Memory B cell (primary cell): ENCODE results near the gene OR5A1.
A peak's percentile ranks its signal among the peaks of the same experiment; 100 is the strongest.

Source experiments
- ATAC-seq: fragments of 150-1000 bp; cut with Tn5 transposase; 2 replicates; pipeline ENCODE4 v1.10.0; 2021; ENCODE audit warnings: low read depth, mild to moderate bottlenecking, moderate library complexity
- DNase-seq, 2 donors: peaks; one replicate each; pipeline ENCODE4 v3.0.0; 2022; ENCODE audit warnings: low spot score in 2 of 2
- H3K27ac Mint-ChIP-seq: one replicate; pipeline ENCODE4 v1.8.0; 2022; ENCODE audit warnings: mild to moderate bottlenecking, moderate library complexity, mixed read lengths
- H3K27me3 Mint-ChIP-seq: one replicate; pipeline ENCODE4 v1.8.0; 2022; ENCODE audit warnings: mixed read lengths
- H3K36me3 Mint-ChIP-seq: one replicate; pipeline ENCODE4 v1.8.0; 2022; ENCODE audit warnings: mild to moderate bottlenecking, mixed read lengths
- H3K4me1 Mint-ChIP-seq: one replicate; pipeline ENCODE4 v1.8.0; 2022; ENCODE audit warnings: mixed read lengths
- H3K4me3 Mint-ChIP-seq: one replicate; pipeline ENCODE4 v1.8.0; 2022; ENCODE audit warnings: mild to moderate bottlenecking, moderate library complexity, mixed read lengths
- H3K9me3 Mint-ChIP-seq: one replicate; pipeline ENCODE4 v1.8.0; 2022; ENCODE audit warnings: mixed read lengths

OR5A1 gene

DNA sequence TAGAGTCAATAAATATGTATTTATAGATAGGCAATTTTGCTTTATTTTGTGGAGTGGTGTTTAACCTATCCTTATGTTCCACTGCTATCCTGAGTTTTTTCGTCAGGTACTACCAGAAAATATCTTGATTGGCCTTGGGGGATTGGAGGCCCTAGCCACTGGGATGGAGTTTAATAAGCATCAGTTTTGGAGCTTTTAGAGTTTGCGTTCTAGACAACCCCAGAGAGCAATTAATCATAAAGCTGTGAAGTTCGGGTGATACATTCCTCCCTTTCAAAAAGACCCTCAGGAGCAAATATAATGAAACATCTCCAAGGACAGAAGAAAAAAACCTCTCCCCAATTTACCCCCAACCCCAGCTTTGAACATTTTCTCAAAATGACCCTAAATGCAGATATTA, at the start of gene OR5A1:
Gene OR5A1 (plus strand): TSS at position 301 of the 400 bp plus-strand sequence. CDS start 6,700 bp downstream, outside the sequence.
- DNase-seq = no peak
- peaks cover 3% of the 10 kb centered on the region for H3K27me3 Mint-ChIP-seq
- no peak within 1 kb of the TSS for H3K27ac Mint-ChIP-seq
- ATAC-seq = no peak
- H3K36me3 Mint-ChIP-seq = no peaks in the 10 kb centered on the region
- H3K9me3 Mint-ChIP-seq = no peaks in the 10 kb centered on the region
- no peaks in the 10 kb centered on the region for H3K4me1 Mint-ChIP-seq
- no peak within 1 kb of the TSS for H3K4me3 Mint-ChIP-seq

DNA sequence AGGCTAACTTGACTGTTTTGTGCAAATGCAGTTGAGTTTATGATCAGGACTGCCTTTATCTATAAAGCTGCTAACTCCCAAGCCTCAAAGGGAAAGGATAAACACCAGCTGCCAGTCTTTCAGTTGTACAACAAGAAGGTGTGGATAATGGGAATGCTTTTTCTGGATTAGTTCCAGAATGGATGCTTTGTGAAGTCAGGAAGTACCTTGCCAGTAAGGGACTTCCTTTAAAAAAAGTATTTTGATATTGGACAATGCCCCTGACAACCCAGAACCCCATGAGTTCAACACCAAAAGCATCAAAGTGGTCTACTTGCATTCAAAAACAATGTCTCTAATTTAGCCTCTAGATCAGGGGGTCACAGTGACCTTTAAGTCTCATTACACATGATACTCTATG, 42.1 kb upstream of the OR5A1 start:
- Mint-ChIP-seq H3K27me3 (no peaks in the 10 kb centered on the region), H3K9me3 (no peaks in the 10 kb centered on the region), H3K27ac (no peak overlapping the region), H3K4me1 (peaks cover 2% of the 10 kb centered on the region), H3K36me3 (no peaks in the 10 kb centered on the region), H3K4me3 (no peak overlapping the region)
- no peak for ATAC-seq
- DNase-seq = no peak

DNA sequence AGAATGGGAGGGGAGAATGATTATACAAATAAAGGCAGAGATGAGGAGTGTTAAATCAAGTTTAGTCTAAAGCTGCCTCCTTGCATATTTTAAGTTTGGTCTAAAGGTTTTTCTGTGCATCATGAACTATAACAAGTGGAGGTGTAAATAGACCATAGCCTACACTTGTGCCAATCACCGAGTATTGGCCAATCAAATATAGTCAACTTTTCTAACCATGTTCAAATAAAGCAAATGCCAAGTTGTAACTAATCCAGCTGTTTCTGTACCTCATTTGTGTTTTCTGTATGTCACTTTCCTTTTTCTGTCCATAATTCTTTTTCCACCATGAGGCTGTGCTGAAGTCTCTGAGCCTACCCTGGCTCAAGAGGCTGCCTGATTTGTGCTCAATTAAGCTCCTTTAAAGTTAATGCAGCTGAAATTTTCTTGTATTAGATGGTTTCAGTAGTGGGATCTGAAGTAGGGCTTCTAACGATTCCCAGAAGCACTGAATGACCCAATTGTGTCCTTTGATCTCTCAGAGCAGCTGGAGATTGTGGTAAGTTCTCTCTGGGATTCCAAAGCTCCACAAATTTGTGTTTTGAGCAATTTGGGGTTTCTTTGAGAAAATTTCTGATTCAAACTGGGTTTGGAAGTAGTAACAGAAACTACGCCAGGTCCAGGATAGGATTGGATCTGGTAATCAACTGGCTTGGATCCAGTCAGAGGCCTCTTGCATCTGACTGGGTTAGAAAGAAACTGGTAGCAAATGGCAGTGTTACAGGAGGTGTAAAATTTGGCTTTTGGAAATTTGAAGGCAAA, 35.6 kb upstream of the OR5A1 start:
- H3K27me3 Mint-ChIP-seq = no peaks in the 10 kb centered on the region
- no peak overlapping the region for H3K27ac Mint-ChIP-seq
- no peak for DNase-seq
- no peaks in the 10 kb centered on the region for H3K4me1 Mint-ChIP-seq
- ATAC-seq = no peak
- peaks cover 2% of the 10 kb centered on the region for H3K9me3 Mint-ChIP-seq
- H3K4me3 Mint-ChIP-seq = no peak overlapping the region
- H3K36me3 Mint-ChIP-seq = peaks cover 2% of the 10 kb centered on the region

DNA sequence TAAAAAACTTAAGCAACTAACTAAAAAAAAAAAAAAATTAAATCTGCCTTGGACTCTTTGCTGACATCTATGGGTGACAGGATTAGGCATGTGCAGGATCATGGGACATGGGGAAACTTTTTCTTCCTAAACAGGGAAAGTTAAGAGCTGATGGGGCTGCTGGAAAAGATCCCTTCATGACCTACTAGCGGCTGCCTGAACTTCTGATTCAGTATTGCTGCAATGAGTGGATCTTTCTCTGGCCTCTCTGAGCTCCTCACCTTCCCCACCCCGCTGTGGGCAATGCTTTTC, 35.1 kb upstream of the OR5A1 start:
- peaks cover 2% of the 10 kb centered on the region for H3K36me3 Mint-ChIP-seq
- H3K27me3 Mint-ChIP-seq = no peaks in the 10 kb centered on the region
- no peaks in the 10 kb centered on the region for H3K4me1 Mint-ChIP-seq
- no peak overlapping the region for H3K27ac Mint-ChIP-seq
- ATAC-seq = no peak
- no peak for DNase-seq
- H3K4me3 Mint-ChIP-seq = no peak overlapping the region
- H3K9me3 Mint-ChIP-seq = peaks cover 2% of the 10 kb centered on the region

DNA sequence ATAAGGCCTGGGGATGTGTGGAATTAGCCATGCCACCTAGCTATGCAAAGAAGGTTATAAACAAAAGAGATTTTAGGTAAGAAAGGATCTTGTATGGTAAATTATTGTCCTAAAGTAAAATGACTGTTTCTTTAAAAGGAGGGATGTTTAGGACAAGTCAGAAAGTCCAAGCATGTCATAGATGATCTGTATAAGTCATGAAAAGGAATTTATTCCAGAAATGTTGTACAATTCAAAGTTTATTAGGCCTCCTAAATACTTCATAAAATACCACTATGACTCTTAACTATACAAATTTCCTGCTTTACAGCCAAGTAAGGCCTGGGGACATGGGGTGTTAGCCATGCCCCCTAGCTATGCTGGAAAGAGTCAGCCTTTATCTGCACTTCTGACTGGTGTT, 32.7 kb upstream of the OR5A1 start:
- DNase-seq = no peak
- H3K36me3 Mint-ChIP-seq = peaks cover 2% of the 10 kb centered on the region
- no peaks in the 10 kb centered on the region for H3K27me3 Mint-ChIP-seq
- H3K4me3 Mint-ChIP-seq = no peak overlapping the region
- no peak for ATAC-seq
- H3K27ac Mint-ChIP-seq = no peak overlapping the region
- no peaks in the 10 kb centered on the region for H3K4me1 Mint-ChIP-seq
- peaks cover 2% of the 10 kb centered on the region for H3K9me3 Mint-ChIP-seq

DNA sequence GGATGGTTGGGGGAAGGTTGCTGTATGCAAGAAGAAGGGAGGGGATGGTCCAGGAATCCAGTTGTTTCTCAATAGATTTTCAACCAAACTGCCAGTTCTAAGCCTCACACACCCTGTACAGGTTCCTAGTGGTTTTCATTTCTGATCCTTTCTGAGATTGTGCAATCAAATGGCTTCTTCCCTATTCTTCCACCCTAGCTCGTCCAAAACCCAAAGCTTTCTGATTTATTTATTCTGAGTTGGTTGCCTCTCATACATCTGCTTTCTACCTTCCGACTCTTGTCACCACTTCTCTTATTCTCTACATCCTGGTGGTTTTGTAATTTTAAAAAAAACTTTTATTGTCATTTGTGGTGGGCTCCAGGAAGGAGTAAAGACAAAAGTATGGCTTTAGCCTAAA, 22.6 kb upstream of the OR5A1 start:
- Mint-ChIP-seq H3K27me3 (no peaks in the 10 kb centered on the region), H3K4me3 (no peak overlapping the region), H3K9me3 (peaks cover 13% of the 10 kb centered on the region), H3K27ac (no peak overlapping the region), H3K36me3 (peaks cover 6% of the 10 kb centered on the region), H3K4me1 (peaks cover 21% of the 10 kb centered on the region)
- ATAC-seq (no peak), DNase-seq (no peak)

DNA sequence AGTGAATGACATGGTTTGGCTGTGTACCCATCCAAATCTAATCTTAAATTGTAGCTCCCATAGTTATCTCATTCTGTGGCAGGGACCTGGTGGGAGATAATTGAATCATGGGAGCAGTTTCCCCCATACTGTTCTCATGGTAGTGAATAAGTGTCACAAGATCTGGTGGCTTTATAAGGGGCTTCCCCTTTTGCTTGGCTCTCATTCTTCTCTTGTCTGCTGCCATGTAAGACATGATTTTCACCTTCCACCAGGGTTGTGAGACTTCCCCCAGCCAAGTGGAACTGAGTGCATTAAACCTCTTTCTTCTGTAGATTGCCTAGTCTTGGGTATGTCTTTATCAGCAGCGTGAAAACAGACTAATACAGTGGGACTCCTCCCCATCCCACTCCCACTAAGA, 21.2 kb upstream of the OR5A1 start:
- peaks cover 6% of the 10 kb centered on the region for H3K36me3 Mint-ChIP-seq
- H3K27me3 Mint-ChIP-seq = no peaks in the 10 kb centered on the region
- ATAC-seq (peak; percentile 21), DNase-seq (no peak)
- peaks cover 21% of the 10 kb centered on the region for H3K4me1 Mint-ChIP-seq
- H3K27ac Mint-ChIP-seq = no peak overlapping the region
- H3K4me3 Mint-ChIP-seq = no peak overlapping the region
- H3K9me3 Mint-ChIP-seq = peaks cover 10% of the 10 kb centered on the region

DNA sequence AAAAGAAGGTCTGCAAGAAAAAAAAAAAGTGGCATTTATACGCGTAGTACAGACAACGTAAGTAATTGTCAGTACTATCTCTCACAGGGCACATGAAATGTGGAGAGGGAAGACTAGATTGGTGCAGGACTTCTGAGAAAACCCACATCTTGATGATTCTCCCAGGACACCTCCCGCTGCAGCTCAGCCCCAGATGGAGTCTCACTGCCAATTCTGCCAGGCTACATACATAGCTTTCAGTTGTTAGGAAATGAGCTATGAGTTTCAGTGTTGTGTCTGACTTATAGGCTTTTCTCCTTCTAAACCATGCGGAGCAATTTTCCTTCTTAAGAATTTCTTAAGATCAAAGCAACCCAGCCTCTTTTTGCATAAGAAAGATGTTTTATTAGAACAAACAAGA, 19.7 kb upstream of the OR5A1 start:
- H3K27me3 Mint-ChIP-seq = no peaks in the 10 kb centered on the region
- H3K36me3 Mint-ChIP-seq = peaks cover 4% of the 10 kb centered on the region
- no peak for ATAC-seq
- peaks cover 21% of the 10 kb centered on the region for H3K4me1 Mint-ChIP-seq
- peak overlapping the region; percentile 8 for H3K4me3 Mint-ChIP-seq
- DNase-seq = no peak
- peaks cover 2% of the 10 kb centered on the region for H3K9me3 Mint-ChIP-seq
- H3K27ac Mint-ChIP-seq = peak overlapping the region; percentile 78

DNA sequence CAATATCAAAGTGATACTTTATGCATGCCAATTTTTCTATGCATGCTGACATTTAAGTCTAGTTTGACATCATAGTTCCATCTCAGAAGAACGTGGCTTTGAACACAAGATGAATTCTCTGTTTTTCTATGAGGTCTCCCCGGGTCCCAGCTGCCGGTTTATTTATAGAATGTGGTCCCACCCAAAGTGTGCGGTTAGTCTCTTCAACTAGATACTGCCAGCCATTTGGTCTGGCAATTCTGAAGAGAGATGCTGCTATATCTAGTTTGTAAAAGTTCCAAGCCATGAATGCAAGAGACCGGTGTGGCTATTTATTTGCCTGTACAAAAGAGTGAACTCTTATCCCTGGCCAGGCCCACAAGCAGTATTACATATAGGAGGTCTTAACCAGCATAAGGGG, 19.2 kb upstream of the OR5A1 start:
- no peaks in the 10 kb centered on the region for H3K27me3 Mint-ChIP-seq
- peaks cover 21% of the 10 kb centered on the region for H3K4me1 Mint-ChIP-seq
- H3K9me3 Mint-ChIP-seq = peaks cover 2% of the 10 kb centered on the region
- no peak for DNase-seq
- peak overlapping the region; percentile 46 for H3K4me3 Mint-ChIP-seq
- ATAC-seq = peak; percentile 67
- peak overlapping the region; percentile 78 for H3K27ac Mint-ChIP-seq
- peaks cover 4% of the 10 kb centered on the region for H3K36me3 Mint-ChIP-seq

DNA sequence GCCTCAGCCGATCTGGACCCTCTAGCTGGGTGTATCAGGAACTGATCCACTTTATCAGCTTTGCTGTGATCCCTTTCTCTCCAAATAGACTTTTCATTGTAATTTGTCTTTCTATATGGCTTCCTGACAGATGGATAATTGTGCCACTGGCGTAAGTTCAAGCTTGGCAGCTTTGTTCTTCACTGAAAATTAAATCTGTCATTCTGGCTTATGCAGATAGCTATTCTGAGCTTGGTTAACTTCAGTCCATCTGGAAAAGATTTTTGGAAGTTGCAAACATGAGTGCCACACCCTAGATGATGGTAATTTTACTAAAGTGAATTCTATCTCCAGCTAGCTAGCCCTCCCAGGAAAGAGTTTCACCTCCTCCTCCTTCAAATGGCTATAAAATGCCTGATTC, 18.1 kb upstream of the OR5A1 start:
- Mint-ChIP-seq H3K9me3 (peaks cover 2% of the 10 kb centered on the region), H3K27ac (no peak overlapping the region), H3K4me3 (no peak overlapping the region), H3K4me1 (peaks cover 23% of the 10 kb centered on the region), H3K36me3 (peaks cover 4% of the 10 kb centered on the region), H3K27me3 (no peaks in the 10 kb centered on the region)
- ATAC-seq = no peak
- DNase-seq = no peak

DNA sequence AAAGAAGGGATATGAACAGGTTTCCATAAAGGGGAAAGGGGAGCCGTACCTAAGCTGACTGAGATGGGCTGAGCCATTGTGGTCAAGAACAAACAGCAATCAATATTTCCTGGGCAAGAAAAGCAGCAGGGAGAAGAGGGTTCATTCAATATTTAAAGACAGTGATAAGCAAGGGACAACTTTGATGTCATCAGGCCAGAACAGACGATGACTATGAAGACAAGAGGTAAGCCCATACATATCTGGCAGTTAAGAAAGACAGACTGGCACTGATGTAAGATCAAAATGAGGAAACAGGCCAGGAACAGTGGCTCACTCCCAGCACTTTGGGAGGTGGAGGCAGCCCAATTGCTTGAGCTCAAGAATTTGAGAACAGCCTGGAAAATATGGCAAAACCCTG, 12.4 kb upstream of the OR5A1 start:
- Mint-ChIP-seq H3K36me3 (no peaks in the 10 kb centered on the region), H3K9me3 (no peaks in the 10 kb centered on the region), H3K27ac (no peak overlapping the region), H3K27me3 (no peaks in the 10 kb centered on the region), H3K4me1 (peaks cover 2% of the 10 kb centered on the region), H3K4me3 (no peak overlapping the region)
- DNase-seq = no peak
- no peak for ATAC-seq

DNA sequence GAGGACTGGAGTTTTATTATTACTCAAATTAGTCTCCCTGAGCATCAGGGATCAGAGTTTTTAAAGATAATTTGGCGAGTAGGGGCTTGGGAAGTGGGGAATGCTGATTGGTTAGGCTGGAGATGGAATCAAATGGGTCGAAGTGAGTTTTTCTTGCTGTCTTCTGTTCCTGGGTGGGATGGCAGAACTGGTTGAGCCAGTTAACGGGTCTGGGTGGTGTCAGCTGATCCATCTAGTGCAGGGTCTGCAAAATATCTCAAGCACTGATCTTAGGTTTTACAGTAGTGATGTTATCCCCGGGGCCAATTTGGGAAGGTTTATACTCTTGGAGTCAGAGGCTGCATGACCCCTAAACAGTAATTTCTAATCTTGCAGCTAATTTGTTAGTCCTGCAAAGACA, 11.1 kb upstream of the OR5A1 start:
- Mint-ChIP-seq H3K27ac (no peak overlapping the region), H3K36me3 (no peaks in the 10 kb centered on the region), H3K9me3 (no peaks in the 10 kb centered on the region), H3K4me3 (no peak overlapping the region), H3K27me3 (peaks cover 2% of the 10 kb centered on the region), H3K4me1 (peaks cover 6% of the 10 kb centered on the region)
- ATAC-seq (no peak), DNase-seq (no peak)

DNA sequence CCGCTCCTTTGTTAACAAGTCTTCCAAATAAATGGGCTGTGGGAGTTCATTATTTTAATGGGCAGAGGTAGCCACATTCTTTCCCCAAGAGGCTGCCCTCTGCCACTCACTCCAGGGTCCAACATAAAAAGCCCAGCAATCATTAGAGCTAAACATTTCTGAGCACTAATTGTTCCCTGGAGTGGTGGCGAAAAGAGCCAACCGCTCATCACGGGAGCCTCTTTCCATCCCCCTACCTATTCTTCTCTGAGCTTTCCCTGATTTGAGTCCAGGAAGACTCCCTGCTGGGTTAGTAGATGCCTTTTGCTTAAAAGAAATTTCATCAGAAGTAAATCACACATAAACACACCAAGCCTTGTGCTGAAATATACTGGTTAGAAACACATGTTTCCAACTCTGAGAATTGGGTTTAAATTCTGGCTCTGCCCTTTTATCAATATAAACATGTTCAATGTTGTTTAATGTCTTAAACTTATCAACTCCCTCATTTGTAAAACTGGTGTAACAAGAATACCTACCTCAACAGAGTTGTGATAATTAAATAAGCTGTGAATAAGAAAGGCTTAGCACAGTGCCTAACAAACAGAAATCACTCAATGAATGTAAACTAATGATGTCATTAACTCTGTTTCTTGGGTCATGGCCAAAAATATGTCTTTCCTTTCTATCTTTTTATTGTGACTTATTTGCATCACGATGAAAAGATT, 9.8 kb upstream of the OR5A1 start, which contains the start of gene OR5A2:
Gene OR5A2 (minus strand): TSS at position 53 of the 707 bp plus-strand sequence. CDS start 3,460 bp downstream, outside the sequence.
- peaks cover 3% of the 10 kb centered on the region for H3K27me3 Mint-ChIP-seq
- peaks cover 6% of the 10 kb centered on the region for H3K4me1 Mint-ChIP-seq
- DNase-seq (no peak), ATAC-seq (no peak)
- no peaks in the 10 kb centered on the region for H3K36me3 Mint-ChIP-seq
- no peaks in the 10 kb centered on the region for H3K9me3 Mint-ChIP-seq
- H3K4me3 Mint-ChIP-seq = no peak within 1 kb of the TSS
- H3K27ac Mint-ChIP-seq = no peak within 1 kb of the TSS

DNA sequence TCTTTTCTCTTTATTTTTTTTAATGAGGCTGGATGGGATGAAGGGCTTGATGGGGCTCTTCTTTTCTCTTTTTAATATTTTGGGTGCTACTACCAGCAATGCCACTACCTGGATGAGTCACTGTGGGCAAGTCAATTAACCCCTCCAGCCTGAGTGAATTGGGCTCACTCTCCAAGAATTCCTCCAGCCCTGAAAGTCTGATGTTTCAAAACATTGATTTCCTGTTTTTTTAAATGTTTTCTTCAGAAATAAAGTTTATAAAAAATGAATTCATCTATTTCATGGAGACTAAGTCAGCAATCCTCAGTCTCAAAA, 9.2 kb upstream of the OR5A1 start:
- peaks cover 6% of the 10 kb centered on the region for H3K4me1 Mint-ChIP-seq
- H3K9me3 Mint-ChIP-seq = no peaks in the 10 kb centered on the region
- H3K4me3 Mint-ChIP-seq = no peak overlapping the region
- H3K27me3 Mint-ChIP-seq = peaks cover 4% of the 10 kb centered on the region
- no peak overlapping the region for H3K27ac Mint-ChIP-seq
- H3K36me3 Mint-ChIP-seq = no peaks in the 10 kb centered on the region
- ATAC-seq (no peak), DNase-seq (no peak)
